ENCODE results near the gene RPS25.
"Not testable (repeated sequence)": the region's sequence is repeated elsewhere in the genome, so short reads cannot be mapped to it uniquely, and the experiment has no call there.

The RPS25 gene

DNA sequence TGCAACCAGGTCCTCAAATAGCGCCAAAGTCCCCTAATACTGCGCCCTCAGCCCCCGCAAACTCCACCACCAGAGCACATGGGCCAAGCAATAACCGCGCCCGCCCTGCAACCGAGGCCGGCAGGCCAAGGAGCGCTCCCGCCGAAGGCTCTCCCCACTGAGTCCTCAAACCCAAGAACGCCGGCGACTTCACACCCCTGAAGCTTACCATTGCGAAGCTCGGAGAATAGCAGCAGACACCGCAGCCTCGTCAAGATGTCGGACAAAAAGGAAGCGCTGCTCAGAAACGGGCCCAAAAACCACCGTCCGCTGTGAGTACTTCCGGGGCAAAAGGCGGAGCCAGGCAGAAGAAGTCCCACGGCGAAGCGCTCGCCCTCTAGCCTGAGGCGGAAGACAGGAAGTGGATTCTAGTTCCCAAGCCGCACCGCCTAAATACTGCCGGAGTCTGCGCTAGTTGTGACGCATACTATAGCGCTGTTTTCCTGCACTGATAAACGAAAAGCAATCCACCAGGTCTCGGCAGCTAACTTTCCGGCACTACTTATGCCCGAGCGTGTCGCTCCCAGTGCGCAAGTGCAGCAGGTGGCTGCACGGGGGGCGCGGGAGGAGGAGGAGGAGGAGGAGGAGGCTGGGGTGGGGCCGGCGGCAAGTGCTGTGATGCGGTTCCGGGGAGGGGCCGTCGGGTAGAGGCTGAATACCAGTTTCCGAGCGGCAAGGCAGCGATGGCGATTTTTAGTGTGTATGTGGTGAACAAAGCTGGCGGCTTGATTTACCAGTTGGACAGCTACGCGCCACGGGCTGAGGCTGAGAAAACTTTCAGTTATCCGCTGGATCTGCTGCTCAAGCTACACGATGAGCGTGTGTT, at the start of gene RPS25, which contains the start of gene TRAPPC4:
Gene RPS25 (minus strand): TSS at position 270 of the 865 bp plus-strand sequence. CDS start 59 bp downstream, at position 211.
Gene TRAPPC4 (plus strand): TSS at position 693 of the 865 bp plus-strand sequence. CDS start 30 bp downstream, at position 723.
- peak; percentile 98 for DNase-seq (ENCODE audit: low spot score)

DNA sequence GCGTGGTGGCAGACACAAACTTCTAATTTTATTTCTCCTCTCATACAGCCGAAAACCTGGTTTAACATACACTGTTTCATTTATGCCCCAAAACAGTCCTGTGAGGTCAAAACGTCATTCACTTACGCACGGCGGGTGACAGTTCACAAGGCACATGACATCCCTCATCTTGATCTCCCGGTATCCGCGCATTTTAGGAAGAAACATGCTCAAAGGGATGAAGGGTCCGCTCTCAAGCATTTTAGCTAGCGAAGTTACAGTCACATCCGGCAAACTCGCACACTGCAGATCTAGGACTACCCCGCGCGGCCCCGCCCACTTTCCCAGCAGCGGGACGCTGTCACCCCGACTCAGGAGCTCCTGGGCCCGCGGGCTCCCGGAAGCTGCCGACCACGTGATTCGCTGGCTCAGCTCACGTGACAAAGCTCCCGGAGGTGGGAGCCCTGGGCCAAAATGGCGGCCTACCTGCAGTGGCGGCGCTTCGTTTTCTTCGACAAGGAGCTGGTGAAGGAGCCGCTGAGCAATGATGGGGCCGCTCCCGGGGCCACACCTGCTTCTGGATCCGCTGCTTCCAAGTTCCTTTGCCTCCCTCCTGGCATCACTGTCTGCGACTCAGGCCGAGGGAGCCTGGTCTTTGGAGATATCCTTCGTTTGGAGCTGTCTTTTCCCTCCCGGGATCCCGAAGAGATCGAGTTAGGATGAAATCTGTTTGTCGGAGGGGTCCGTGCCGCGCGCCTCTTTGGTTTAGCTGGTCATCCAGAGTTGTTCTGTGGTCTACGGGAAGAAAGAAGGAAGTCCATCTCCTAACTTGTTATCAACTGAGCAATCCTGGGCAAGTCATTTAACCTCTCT, 49.5 kb upstream of the RPS25 start, which contains the start of gene VPS11:
Gene VPS11 (plus strand): TSS at position 448 of the 852 bp plus-strand sequence. CDS start 6 bp downstream, at position 454.
- DNase-seq (ENCODE audit: low spot score) = peak; percentile 94

DNA sequence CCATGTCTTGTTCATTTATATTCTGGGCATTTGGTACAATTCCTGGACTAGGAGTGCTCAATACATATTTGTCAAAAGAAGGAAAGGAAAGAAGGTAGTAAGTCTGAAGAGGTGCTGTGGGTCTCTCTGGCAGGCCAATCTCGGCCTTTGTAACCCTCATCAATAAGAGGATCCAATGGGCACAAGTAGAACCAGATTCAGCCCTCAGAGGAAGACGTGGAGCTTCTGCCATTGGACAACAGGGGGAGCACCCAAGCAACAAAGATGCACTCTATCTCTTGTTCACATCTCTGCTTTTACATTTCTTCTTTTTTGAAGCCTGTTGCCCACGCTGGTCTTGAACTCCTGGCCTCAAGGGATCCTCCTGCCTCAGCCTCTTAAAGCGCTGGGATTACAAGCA, 47.2 kb upstream of the RPS25 start:
- DNase-seq (ENCODE audit: low spot score) = peak; percentile 50

DNA sequence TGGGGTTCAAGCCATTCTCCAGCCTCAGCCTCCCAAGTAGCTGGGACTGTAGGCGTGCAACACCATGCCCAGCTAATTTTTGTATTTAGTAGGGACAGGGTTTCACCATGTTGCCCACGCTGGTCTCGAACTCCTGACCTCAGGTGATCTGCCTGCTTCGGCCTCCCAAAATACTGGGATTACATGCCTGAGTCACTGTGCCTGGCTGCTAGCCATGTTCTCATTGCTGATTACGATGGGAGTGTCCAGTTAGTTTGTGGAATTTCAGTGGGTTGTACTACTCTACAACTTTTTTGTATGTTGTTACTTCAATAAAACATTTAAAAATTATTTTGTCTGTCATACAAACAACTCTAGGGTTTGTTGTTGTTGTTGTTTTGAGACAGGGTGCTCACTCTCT, 44.6 kb upstream of the RPS25 start:
- no peak for DNase-seq (ENCODE audit: low spot score)

DNA sequence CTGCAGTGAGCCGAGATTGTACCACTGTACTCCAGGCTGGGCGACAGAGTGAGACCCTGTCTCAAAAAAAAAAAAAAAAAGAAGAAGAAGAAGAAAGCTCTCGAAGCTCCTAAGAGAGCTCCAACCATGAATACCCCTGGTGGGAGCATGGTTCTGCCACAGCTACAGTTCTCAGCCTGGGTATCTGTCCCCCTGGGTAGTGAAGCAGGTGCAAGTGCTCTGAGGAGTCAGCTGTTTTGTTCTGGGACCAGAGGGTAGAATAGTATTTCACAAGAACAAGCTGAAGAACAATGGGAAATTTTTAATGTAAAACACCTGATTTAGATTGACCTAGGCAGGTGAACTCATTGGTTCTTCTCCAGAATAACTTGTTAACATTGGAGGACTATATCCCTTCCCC, 43.1 kb upstream of the RPS25 start:
- no peak for DNase-seq (ENCODE audit: low spot score)

DNA sequence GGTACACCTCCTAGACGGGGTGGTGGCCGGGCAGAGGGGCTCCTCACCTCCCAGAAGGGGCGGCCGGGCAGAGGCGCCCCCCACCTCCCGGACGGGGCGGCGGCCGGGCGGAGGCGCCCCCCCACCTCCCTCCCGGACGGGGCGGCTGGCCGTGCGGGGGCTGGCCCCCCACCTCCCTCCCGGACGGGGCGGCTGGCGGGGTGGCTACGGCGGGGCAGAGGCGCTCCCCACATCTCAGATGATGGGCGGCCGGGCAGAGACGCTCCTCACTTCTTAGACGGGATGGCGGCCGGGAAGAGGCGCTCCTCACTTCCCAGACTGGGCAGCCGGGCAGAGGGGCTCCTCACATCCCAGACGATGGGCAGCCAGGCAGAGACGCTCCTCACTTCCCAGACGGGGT, 41.0 kb upstream of the RPS25 start:
- not testable (repeated sequence) for DNase-seq (ENCODE audit: low spot score)

DNA sequence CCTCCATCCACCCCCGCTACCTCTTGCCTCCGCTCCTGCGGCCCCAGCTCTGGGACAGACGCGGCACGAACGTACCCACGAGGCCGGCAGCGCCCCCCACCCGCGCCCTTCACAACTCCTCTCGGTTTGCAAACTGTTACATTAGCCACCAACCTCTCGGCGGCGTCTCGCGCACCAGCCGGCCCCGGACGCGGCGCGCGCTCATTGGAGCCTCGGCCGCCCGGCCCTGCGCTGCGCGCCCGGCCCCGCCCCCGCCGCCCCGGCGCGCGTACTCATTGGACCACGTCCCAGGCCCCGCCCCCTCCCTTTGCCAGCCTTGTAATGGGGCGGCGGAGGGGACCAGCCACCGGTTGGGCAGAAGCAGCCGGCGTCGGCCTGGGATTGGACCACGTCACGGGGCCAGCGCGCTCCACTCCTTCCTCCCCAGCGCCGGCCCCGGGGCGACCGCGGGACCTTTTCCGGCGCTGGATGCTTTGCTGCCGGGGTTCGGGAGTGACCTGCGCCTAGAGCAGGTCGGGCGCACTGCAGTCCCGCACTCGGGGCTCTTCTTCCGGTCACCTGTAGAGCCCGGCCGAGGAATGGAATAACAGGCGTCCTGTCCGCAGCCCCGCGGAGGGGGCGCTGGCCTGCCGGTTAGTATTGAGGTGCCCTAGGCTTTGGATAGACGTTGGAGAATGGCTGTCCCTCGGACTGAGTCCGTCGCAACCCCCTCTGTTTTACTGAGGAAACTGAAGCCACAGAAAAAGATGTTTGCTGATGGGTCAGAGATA, 39.0 kb upstream of the RPS25 start, which contains the start of gene HYOU1:
Gene HYOU1 (minus strand): TSS at position 206 of the 770 bp plus-strand sequence. CDS start 1,045 bp downstream, outside the sequence.
- DNase-seq (ENCODE audit: low spot score) = peak; percentile 91

DNA sequence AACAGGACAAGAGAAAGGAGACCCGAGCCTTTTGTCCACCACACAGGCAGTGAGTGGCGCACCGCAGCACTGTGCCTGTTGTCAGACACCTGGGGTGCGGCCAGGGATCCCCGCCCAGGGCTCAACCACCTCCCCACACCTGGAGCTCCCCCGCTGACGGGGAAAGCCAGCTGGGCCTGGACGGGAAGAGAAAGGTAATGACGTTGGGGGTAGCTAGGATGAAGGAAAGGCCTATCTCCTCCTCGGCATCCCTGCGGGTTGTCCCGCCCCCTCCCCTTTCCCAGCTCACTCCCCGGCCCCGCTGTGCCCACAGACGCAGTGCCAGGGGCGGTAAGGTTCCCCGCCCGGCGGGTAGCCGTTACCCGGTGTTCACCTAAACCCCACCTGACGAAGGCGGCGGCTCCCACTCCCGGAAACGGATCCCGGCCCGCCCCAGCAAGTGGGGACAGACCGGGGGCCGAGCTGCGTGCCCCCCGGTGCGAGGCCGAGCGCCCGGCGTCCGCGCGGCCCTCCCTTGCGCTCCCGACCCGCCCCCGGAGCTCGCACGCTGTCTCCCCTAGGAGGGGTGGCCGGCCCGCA, 38.4 kb upstream of the RPS25 start:
- DNase-seq (ENCODE audit: low spot score) = no peak

DNA sequence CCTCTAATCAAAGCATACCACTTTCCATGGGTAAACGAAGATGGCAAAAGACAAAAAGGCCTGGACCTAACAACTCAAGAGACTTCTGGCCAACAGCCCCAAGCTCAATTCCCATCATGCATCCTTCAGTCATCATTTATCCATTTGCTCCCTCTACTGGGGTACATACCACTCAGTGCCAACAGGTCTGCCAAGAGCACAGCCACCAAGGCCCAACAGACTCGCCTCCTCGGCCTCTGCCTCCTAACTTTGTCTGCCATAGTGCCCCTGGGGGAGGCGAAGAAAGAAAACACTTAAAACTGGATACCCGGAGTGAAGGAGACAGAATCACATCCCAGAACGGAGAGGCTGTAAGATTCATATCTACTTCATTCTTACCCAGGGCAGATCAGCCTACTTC, 37.8 kb upstream of the RPS25 start:
- peak; percentile 51 for DNase-seq (ENCODE audit: low spot score)

DNA sequence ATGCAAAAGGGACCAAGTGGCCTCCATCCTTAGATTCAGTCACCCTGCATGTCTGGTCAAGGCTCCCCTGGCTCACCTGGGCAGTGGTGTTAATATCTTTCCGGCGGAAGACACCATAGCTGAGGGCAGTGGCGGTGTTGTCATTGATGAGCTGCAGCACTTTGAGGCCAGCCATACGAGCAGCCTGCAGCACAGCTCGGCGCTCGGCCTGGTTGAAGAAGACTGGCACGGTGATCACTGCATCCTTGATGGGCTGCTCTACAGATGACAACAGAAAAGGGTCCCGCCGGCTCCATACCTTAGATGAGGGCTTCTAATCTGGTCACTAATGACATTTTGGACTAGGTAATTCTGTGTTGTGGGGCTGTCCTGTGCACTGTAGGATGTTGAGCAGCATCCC, 36.3 kb upstream of the RPS25 start:
- DNase-seq (ENCODE audit: low spot score) = no peak

DNA sequence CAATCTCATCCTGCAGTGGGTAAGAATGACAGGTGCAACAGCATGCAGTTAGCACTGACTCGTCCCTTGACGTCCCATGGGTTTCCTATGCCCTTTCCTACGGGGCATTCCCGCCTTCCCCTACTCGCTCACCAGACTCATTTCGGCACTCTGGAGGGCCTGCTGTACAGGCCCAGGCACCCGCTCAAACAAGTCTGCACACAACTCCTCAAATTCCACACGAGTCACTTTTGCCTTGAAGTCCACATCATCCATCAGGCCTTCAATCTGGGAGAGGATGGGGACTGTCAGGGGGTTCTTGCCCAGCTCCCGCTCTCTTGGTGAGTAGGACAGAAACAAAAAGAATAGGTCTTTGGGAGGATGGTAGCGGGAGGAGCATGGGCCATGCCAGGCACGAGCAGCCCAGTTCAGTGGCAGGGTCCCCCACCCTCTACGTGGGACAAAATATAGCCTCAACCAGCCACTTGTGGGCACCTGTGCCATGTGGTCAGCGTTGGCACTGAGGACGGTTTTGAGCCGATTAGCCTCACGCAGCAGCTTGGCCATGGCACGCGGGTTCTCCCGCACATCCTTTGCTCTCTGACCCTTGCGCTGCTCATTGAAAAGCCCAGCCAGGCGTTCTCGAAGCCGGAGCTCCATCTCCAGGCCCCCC, 34.1 kb upstream of the RPS25 start:
- DNase-seq (ENCODE audit: low spot score) = no peak

DNA sequence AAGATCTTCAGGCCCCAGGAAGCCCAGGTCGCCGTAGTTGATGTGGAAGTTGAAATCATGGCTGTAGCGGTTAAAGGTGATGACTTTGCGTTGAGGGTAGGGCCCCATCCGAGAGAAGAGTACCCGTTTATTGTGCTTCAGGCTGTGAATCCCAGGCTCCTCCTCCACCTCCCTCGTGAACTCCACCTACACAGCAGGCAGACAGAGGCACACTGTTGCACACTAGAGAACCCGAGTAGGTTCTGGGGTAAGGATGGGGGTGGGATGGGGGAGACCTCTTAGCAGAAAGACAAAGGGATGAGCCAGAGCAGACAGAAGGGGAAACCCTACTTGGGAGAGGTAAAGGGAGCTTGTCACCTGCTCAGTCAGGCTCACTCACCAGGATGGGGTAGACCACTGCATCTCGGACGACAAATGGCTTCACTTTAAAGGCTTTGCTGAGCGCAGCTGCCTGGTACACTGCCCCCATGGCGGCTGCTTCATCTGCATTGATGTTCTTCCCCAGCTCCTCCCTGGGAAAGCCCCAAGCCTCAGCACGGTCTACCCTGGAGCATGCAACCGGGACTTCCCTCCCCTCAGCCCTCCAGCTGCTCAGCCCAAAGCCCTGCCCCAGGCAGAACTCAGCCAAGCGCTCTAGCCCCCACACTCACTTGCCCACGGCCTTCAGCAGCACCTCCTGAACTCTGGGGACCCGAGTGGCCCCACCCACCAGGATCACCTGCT, 33.5 kb upstream of the RPS25 start:
- no peak for DNase-seq (ENCODE audit: low spot score)

DNA sequence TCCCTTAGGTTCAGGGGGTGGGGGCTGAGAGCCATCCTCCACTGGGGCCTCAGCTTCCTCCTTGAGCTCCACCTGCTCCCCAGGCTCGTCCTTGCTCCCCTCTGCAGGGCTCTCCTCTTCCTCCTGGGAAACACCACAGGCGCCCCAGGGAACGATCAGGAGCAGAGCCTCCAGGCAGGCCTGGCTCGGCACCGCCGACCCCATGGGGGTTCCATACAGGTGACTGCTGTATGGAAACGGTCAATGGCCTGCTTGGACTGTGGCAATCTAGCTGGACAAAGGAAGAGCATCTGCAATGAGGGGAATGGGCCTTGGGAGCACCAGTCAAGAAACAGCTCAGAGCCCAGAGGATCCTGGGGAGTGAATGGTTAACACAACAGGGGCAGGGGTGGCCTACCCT, 30.9 kb upstream of the RPS25 start:
- no peak for DNase-seq (ENCODE audit: low spot score)

DNA sequence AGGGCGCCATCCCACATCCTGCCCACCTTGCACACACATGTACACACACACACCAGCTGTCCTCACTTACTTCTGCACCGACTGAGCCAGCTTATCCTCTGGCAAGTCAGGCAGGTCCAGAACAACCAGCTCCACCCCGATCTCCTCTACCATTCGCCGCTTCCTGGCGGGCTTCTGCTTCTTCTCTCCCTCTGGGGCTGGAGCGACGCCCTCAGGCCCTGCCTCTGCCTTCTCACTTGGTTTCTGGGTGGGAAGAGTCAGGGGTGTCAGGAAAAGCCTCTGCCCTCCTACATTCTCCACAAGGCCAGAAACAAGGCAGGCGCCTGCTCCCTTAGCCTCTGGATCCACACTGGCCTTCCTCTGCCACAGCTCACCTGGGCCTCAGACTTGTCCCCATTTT, 30.5 kb upstream of the RPS25 start:
- no peak for DNase-seq (ENCODE audit: low spot score)

DNA sequence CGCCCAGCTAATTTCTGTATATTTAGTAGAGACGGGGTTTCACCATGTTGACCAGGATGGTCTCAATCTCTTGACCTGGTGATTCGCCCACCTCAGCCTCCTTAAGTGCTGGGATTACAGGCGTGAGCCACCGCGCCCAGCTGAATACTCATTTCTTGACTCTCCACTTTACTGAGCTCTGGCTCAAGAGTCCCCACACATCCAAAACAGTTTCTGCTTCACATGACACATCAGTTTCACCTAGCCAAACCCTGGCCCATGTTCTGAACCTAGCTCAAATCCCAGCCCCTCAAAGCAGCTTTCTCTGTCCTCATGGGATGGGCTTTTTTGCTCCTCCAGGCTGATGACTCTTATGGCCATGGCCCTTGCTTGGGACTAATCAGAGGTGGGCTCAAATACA, 29.1 kb upstream of the RPS25 start:
- no peak for DNase-seq (ENCODE audit: low spot score)

DNA sequence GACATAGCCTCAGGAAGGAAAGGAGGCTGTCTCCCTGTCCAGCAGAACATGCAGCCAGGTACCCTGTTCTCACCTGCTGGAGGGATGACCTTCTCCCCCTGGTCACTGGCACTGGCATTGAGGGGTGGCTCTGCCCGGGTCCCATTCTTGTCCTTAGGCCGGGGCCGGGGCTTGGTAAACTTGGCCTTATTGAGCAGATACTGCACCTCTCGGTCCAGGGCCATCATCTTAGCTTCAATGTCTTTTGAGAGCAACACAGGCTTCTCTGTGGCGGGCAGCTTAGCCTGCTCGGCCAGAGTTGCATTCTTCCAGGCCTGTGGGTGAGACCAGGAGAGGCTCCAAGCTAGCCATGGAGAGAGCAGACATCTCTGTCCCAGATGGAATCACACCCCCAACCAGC, 28.3 kb upstream of the RPS25 start:
- no peak for DNase-seq (ENCODE audit: low spot score)

DNA sequence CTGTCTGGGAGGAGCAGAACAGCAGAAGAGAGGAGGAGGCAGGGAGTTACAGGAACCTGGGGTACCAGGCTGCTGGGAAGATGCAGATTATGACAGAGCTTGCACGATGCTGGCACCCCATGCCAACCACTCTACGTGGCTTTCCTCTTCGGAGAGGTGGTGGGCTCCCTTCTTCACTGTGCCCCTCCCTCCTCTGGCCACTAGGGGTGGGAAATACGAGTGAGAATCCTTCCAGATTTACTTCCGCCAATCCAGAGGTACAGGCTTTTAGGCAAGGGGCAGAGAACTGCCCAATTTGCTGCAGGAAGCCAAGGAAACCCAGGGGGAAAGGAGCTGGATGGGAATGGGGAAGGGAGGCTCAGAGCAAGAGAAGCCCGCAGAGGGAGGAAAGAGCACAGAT, 26.6 kb upstream of the RPS25 start:
- DNase-seq (ENCODE audit: low spot score) = no peak

DNA sequence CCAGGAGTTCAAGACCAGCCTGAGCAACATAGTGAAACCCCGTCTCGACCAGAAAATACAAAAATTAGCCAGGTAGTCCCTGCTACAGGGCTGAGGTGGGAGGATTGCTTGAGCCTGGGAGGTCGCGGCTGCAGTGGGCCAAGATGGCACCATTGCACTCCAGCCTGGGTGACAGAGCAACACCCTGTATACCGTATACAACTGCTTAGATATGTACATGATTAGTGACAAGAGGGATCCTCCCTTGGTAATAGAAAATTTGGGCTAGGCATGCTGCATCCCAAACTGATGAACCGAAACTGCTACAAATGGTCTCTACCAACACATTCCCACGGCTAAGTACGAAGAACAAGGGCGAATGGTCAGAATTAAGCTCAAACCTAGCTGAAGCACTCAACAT, 24.8 kb upstream of the RPS25 start:
- DNase-seq (ENCODE audit: low spot score) = no peak

DNA sequence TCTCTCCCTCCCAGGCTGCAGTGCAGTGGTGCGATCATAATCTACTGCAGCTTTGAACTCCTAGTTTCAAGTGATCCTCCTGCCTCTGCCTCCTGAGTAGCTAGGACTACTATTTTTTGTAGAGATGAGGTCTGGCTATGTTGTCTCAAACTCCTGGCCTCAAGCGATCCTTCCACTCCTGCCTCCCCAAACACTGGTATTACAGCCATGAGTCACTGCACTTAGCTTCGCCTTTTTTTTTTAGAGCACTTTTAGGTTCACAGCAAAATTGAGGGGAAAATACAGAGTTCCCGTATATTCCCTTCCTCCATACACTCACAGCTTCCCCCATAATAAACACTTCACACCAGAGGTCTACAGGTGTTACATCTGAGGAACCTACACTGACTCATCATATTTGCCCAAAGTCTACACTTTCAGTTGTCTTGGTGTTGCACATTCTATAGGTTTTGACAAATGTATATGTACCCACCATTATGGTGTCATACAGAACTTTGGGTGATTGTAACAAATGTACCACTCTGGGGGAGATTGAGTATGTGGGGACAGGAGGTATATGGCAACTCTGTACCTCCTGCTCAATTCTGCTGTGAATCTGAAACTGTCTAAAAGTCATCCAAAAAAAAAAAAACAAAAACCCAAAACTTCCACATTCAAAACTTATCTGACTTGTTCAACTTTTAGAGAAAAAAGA, 23.8 kb upstream of the RPS25 start:
- no peak for DNase-seq (ENCODE audit: low spot score)

DNA sequence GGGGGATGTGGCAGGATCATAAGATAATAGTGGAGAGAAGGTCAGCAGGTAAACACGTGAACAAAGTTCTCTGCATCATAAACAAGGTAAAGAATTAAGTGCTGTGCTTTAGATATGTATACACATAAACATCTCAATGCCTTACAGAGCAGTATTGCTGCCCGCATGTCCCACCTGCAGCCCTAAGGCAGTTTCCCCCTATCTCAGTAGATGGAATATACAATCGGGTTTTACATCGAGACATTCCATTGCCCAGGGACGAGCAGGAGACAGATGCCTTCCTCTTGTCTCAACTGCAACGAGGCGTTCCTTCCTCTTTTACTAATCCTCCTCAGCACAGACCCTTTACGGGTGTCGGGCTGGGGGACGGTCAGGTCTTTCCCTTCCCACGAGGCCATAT, 21.3 kb upstream of the RPS25 start:
- not testable (repeated sequence) for DNase-seq (ENCODE audit: low spot score)

Measured in pons (tissue), 1 donor.